Mesenchymal stem cell (in vitro differentiated cells and primary cell): ENCODE results near the gene P2RX2.

Source experiments
- DNase-seq: peaks from one replicate; pipeline ENCODE4 v3.0.0-alpha.2; 2013
- H2AFZ ChIP-seq: one replicate; pipeline ENCODE4 v1.6.1; 2013; ENCODE audit warnings: low read depth, mild to moderate bottlenecking, control low read depth, inconsistent platforms, low read length, moderate library complexity
- H2AK5ac ChIP-seq: 2 replicates; pipeline ENCODE4 v1.6.1; 2013; ENCODE audit warnings: low read length, moderate library complexity, mild to moderate bottlenecking, inconsistent platforms; ENCODE audit not compliant: severe bottlenecking
- H2BK120ac ChIP-seq: one replicate; pipeline ENCODE4 v1.6.1; 2013; ENCODE audit warnings: low read depth, mild to moderate bottlenecking, inconsistent platforms, low read length, moderate library complexity
- H2BK12ac ChIP-seq, 2 experiments: one replicate each; pipeline ENCODE4 v1.6.1; 2013; ENCODE audit warnings: inconsistent platforms in 2 of 2, low read length in 2 of 2, mild to moderate bottlenecking in 2 of 2, moderate library complexity in 2 of 2, control low read depth in 1 of 2
- H2BK15ac ChIP-seq: one replicate; pipeline ENCODE4 v1.6.1; 2013; ENCODE audit warnings: mild to moderate bottlenecking, low read depth, inconsistent platforms; ENCODE audit not compliant: poor library complexity, severe bottlenecking
- H2BK5ac ChIP-seq: 2 replicates; pipeline ENCODE4 v1.6.1; 2013; ENCODE audit warnings: low read depth, mild to moderate bottlenecking, low read length, control low read depth, inconsistent platforms; ENCODE audit not compliant: poor library complexity, severe bottlenecking
- H3K14ac ChIP-seq, 2 experiments: one replicate each; pipeline ENCODE4 v1.6.1; 2013; ENCODE audit warnings: inconsistent platforms in 2 of 2, low read length in 2 of 2, control low read depth in 1 of 2, mild to moderate bottlenecking in 1 of 2, moderate library complexity in 1 of 2
- H3K18ac ChIP-seq, 2 experiments: one replicate each; pipeline ENCODE4 v1.6.1; 2013; ENCODE audit warnings: inconsistent platforms in 2 of 2, low read length in 2 of 2, control low read depth in 1 of 2, low read depth in 1 of 2, mild to moderate bottlenecking in 1 of 2
- H3K23ac ChIP-seq, 2 experiments: one replicate each; pipeline ENCODE4 v1.6.1; 2013; ENCODE audit warnings: inconsistent platforms in 2 of 2, low read length in 2 of 2, mild to moderate bottlenecking in 2 of 2, moderate library complexity in 2 of 2, control low read depth in 1 of 2
- H3K27ac ChIP-seq: 2 replicates; pipeline ENCODE4 v1.5.1; 2013; ENCODE audit warnings: mild to moderate bottlenecking, moderate library complexity, low read length, control low read depth, inconsistent platforms; ENCODE audit not compliant: poor library complexity, severe bottlenecking
- H3K27me3 ChIP-seq, 2 experiments: 2 replicates each; pipeline versions ENCODE4 v1.6.1 to v1.7.0; 2013; ENCODE audit warnings: low read length in 2 of 2, mild to moderate bottlenecking in 2 of 2, moderate library complexity in 2 of 2, control low read depth in 1 of 2, inconsistent platforms in 1 of 2; ENCODE audit not compliant: control insufficient read depth in 1 of 2, insufficient read depth in 1 of 2
- H3K36me3 ChIP-seq, 2 experiments: 2 replicates each; pipeline versions ENCODE4 v1.6.1 to v1.7.0; 2013; ENCODE audit warnings: low read length in 2 of 2, control low read depth in 1 of 2, inconsistent platforms in 1 of 2, low read depth in 1 of 2, mild to moderate bottlenecking in 1 of 2; ENCODE audit not compliant: insufficient read depth in 2 of 2, control insufficient read depth in 1 of 2
- H3K4ac ChIP-seq, 2 experiments: one replicate each; pipeline ENCODE4 v1.6.1; 2013; ENCODE audit warnings: inconsistent platforms in 2 of 2, low read length in 2 of 2, mild to moderate bottlenecking in 2 of 2, moderate library complexity in 2 of 2, control low read depth in 1 of 2, low read depth in 1 of 2
- H3K4me1 ChIP-seq: 2 replicates; pipeline ENCODE4 v1.6.1; 2013; ENCODE audit warnings: low read depth, low read length, control low read depth; ENCODE audit not compliant: control insufficient read depth, insufficient read depth
- H3K4me2 ChIP-seq: 2 replicates; pipeline ENCODE4 v1.6.1; 2013; ENCODE audit warnings: low read length, mild to moderate bottlenecking, inconsistent platforms; ENCODE audit not compliant: poor library complexity, severe bottlenecking
- H3K4me3 ChIP-seq, 2 experiments: 2 replicates each; pipeline versions ENCODE4 v1.5.1 to v1.7.0; 2013; ENCODE audit warnings: low read length in 2 of 2, mild to moderate bottlenecking in 2 of 2, control low read depth in 1 of 2, low read depth in 1 of 2; ENCODE audit not compliant: insufficient read depth in 1 of 2
- H3K79me1 ChIP-seq: replicated peaks from 2 replicates; pipeline ENCODE4 v1.6.1; 2013; ENCODE audit warnings: mild to moderate bottlenecking, control low read depth, low read length, inconsistent platforms; ENCODE audit not compliant: poor library complexity, severe bottlenecking
- H3K9ac ChIP-seq: 2 replicates; pipeline ENCODE4 v1.7.0; 2013; ENCODE audit warnings: mild to moderate bottlenecking, low read length, moderate library complexity
- H3K9me3 ChIP-seq: 2 replicates; pipeline ENCODE4 v1.7.0; 2013; ENCODE audit warnings: mild to moderate bottlenecking, low read length; ENCODE audit not compliant: control insufficient read depth
- H4K8ac ChIP-seq: one replicate; pipeline ENCODE4 v1.6.1; 2013; ENCODE audit warnings: inconsistent platforms, mild to moderate bottlenecking, low read length, moderate library complexity
- H4K91ac ChIP-seq: one replicate; pipeline ENCODE4 v1.6.1; 2013; ENCODE audit warnings: mild to moderate bottlenecking, low read length, inconsistent platforms
- WGBS: methylation state at CpG from one replicate; pipeline ENCODE4 v1.1.7; 2013; ENCODE audit warnings: mixed read lengths; 5-methylcytosine and 5-hydroxymethylcytosine counted together

P2RX2 gene

GRCh38 chr12:132592282-132592970 is 26.1 kb upstream of the P2RX2 start:
- 86% methylated on average over 38 of the region's 38 CpGs for WGBS
- H3K79me1 ChIP-seq, result no peaks in the 10 kb centered on the region
- no peaks in the 10 kb centered on the region for H3K36me3 ChIP-seq
- no peak overlapping the region for H3K9ac ChIP-seq
- H3K14ac ChIP-seq, result no peak overlapping the region
- no peak overlapping the region for H2BK12ac ChIP-seq
- peaks cover 6% of the 10 kb centered on the region for H3K9me3 ChIP-seq
- no peak overlapping the region for H3K4ac ChIP-seq
- H2AK5ac ChIP-seq, result no peak overlapping the region
- no peak overlapping the region for H4K8ac ChIP-seq
- no peak overlapping the region for H2AFZ ChIP-seq
- no peak overlapping the region for H3K18ac ChIP-seq
- H3K4me1 ChIP-seq, result peaks cover 14% of the 10 kb centered on the region
- H3K4me3 ChIP-seq, result no peak overlapping the region
- no peak for DNase-seq
- no peak overlapping the region for H2BK15ac ChIP-seq
- no peak overlapping the region for H3K23ac ChIP-seq
- H3K4me2 ChIP-seq, result no peak overlapping the region
- no peak overlapping the region for H3K27ac ChIP-seq
- no peak overlapping the region for H4K91ac ChIP-seq
- H2BK5ac ChIP-seq, result no peak overlapping the region
- no peak overlapping the region for H2BK120ac ChIP-seq
- peaks cover 7 to 78% of the 10 kb centered on the region in 2 experiments for H3K27me3 ChIP-seq

DNA sequence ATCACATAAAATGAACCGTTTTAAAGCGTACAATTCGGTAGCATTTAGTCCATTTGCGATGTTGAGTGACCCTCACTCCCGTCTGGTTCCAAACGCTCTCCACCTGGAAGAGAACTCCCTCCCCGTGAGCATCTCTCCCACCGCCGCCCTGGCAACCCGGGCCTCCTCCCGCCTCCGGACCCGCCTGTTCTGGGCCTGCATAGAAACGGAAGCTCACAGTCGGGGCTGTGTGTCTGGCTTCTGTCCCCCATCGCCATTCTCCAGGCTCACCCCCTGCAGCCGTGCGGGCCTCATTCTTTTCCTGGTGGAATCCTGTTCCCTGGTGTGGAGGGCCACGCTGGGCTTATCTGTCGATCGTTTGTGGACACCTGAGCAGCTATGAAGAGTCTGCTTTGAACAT is 25.5 kb upstream of the P2RX2 start:
- no peak for DNase-seq
- no peak overlapping the region for H2AFZ ChIP-seq
- no peak overlapping the region for H3K18ac ChIP-seq
- no peak overlapping the region for H3K14ac ChIP-seq
- H3K23ac ChIP-seq, result no peak overlapping the region
- no peak overlapping the region for H3K4me3 ChIP-seq
- WGBS, result 83% methylated on average over 21 of the region's 21 CpGs
- no peaks in the 10 kb centered on the region for H3K36me3 ChIP-seq
- no peak overlapping the region for H2BK120ac ChIP-seq
- no peak overlapping the region for H3K4me2 ChIP-seq
- H2AK5ac ChIP-seq, result no peak overlapping the region
- H2BK15ac ChIP-seq, result no peak overlapping the region
- no peak overlapping the region for H2BK12ac ChIP-seq
- H4K91ac ChIP-seq, result no peak overlapping the region
- H2BK5ac ChIP-seq, result no peak overlapping the region
- no peak overlapping the region for H3K27ac ChIP-seq
- H3K4me1 ChIP-seq, result peaks cover 14% of the 10 kb centered on the region
- no peak overlapping the region for H4K8ac ChIP-seq
- no peak overlapping the region for H3K9ac ChIP-seq
- H3K79me1 ChIP-seq, result no peaks in the 10 kb centered on the region
- H3K4ac ChIP-seq, result no peak overlapping the region
- peaks cover 6% of the 10 kb centered on the region for H3K9me3 ChIP-seq
- peaks cover 7 to 74% of the 10 kb centered on the region in 2 experiments for H3K27me3 ChIP-seq

GRCh38 chr12:132593521-132593920 is 25.1 kb upstream of the P2RX2 start:
- Histone ChIP-seq H2BK12ac (no peak overlapping the region), H3K27ac (no peak overlapping the region), H3K4me2 (no peak overlapping the region), H3K9me3 (peaks cover 6% of the 10 kb centered on the region), H3K36me3 (no peaks in the 10 kb centered on the region), H2BK5ac (no peak overlapping the region), H3K27me3 (peaks cover 4 to 70% of the 10 kb centered on the region in 2 experiments), H3K4me3 (peak overlapping the region in 1 of 2 experiments; percentile 39), H3K23ac (no peak overlapping the region), H2BK120ac (no peak overlapping the region), H2BK15ac (peak overlapping the region; percentile 80), H2AFZ (no peak overlapping the region), H3K14ac (no peak overlapping the region), H3K4ac (no peak overlapping the region), H4K8ac (peak overlapping the region; percentile 73), H3K4me1 (peaks cover 14% of the 10 kb centered on the region), H3K18ac (no peak overlapping the region), H4K91ac (peak overlapping the region; percentile 20), H3K9ac (no peak overlapping the region), H3K79me1 (no peaks in the 10 kb centered on the region), H2AK5ac (no peak overlapping the region)
- DNase-seq, result no peak
- WGBS, result 93% methylated on average over 17 of the region's 18 CpGs

- Histone ChIP-seq H2AK5ac (no peak overlapping the region), H3K4me2 (peak overlapping the region; percentile 19), H3K18ac (no peak overlapping the region), H2BK120ac (no peak overlapping the region), H4K91ac (no peak overlapping the region), H4K8ac (no peak overlapping the region), H2AFZ (no peak overlapping the region), H2BK5ac (no peak overlapping the region), H3K9me3 (peaks cover 2% of the 10 kb centered on the region), H3K79me1 (no peaks in the 10 kb centered on the region), H2BK12ac (peak overlapping the region in 1 of 2 experiments; percentile 39), H2BK15ac (no peak overlapping the region), H3K36me3 (no peaks in the 10 kb centered on the region), H3K27ac (no peak overlapping the region), H3K14ac (no peak overlapping the region), H3K4me3 (peak overlapping the region in 1 of 2 experiments; percentile 39), H3K23ac (no peak overlapping the region), H3K4ac (no peak overlapping the region), H3K4me1 (peaks cover 14% of the 10 kb centered on the region), H3K27me3 (peaks cover 0 to 65% of the 10 kb centered on the region in 2 experiments), H3K9ac (no peak overlapping the region)
- 33% methylated on average over 11 of the region's 11 CpGs for WGBS
- peak; percentile 94 for DNase-seq
Observed at GRCh38 chr12:132593938-132594358, 24.6 kb upstream of the P2RX2 start.
